ENCODE results near the gene P3H3. TPM values are rescaled to one million over a fixed set of nuclear protein-coding genes. Genes with fewer than 3 reads are reported as not detected.
A peak's percentile ranks its signal among the peaks of the same experiment; 100 is the strongest.
"Not testable (repeated sequence)": the region's sequence is repeated elsewhere in the genome, so short reads cannot be mapped to it uniquely, and the experiment has no call there.

Gene P3H3
- total RNA-seq, 1 experiment from 2014 or later, result 24.1 TPM

DNA sequence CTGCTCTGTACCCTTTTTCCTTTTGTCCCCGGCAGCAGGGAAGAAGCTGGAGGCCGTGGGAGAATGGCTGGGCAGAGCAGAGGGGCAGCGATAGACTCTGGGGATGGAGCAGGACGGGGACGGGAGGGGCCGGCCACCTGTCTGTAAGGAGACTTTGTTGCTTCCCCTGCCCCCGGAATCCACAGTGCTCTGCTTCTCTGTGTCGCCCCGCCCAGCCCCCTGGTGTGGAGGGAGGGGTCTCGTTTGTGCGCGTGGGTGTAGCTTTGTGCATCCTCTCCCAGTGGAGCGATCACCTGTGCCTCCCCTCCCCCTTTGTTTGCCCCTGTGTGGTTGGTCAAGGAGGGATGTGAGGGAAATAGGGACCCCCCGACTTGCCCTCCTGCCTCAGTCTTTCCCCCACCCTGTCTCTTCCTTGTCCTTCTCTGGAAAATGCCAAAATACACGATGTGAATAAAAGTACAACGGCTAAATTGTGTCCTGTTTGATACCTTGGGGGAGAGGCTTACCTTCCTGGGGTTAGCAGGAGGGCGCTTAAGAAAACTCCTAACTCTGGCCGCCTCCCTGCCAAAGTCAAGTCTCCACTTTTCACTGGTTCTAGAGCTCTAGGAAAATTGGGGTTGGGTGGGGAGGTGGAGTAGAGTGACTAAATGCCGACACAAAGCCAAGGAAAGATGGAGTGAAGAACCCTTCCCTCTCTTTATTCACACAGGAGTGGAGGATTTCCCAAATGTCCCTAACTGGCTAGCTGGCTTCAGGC, 38.1 kb downstream of the P3H3 start:
- DNase-seq (ENCODE audit: low read depth), result no peak

DNA sequence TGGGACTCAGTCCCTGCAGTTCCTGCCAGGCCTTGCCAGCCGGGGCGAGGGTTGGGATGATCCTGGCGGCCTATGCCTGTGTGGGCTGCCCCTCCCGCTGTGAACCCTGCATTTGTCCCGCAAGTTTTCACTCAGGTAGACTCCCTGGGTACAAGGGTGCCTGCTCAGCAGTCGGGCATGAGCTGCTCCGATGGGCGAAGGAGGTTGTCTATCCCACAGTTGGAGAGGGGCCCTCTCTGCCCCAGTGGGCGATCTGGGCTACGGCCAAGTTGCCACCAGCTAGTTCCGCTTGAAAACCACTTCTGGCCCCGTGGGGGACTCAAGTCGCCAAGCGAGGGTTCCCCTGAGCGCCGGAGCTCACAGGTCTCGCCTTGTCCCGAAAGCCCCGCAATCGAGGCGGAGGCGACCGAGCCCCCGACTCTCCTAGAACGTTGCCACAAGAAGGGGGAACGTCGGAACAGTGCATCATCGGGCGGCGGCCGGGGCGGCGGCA, 38.8 kb downstream of the P3H3 start:
- DNase-seq (ENCODE audit: low read depth), result no peak

DNA sequence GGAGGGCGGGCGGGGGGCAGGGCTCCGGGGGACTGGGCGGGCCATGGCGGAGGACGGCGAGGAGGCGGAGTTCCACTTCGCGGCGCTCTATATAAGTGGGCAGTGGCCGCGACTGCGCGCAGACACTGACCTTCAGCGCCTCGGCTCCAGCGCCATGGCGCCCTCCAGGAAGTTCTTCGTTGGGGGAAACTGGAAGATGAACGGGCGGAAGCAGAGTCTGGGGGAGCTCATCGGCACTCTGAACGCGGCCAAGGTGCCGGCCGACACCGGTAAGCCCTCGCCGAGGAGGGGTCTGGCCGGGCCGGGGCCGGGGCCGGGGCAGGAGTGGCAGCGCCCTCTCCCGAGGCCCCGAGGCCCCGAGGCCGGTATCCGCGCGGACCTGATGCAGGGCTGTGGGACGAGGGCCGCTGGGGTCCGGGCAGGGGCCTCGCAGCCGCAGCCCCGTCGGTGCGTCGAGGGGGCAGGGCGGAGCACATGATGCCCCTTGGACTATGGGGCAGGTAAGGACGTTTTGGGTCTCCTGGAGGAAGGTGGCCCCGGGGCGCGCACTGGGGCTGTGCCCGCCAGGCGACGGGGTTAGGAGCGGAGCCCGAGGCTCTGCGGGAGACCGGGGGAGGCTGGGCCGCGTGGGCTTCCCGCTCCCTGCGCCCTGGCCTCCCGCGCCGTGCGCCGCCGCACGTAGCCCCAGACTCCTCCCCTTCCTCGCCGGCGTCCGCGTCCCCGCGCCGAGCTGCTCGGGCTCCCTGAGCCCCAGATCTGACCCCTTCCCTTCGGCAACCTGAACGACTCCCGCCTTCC, 39.4 kb downstream of the P3H3 start, which contains the start of gene TPI1:
Gene TPI1 (plus strand): TSS at position 119 of the 798 bp plus-strand sequence. CDS start 36 bp downstream, at position 155.
- peak; percentile 86 for DNase-seq (ENCODE audit: low read depth)

- DNase-seq (ENCODE audit: low read depth), result no peak
Measured at GRCh38 chr12:6868211-6869048, 40.2 kb downstream of the P3H3 start.

GRCh38 chr12:6869049-6870021, 41.1 kb downstream of the P3H3 start:
- DNase-seq (ENCODE audit: low read depth), result peak; percentile 70

DNA sequence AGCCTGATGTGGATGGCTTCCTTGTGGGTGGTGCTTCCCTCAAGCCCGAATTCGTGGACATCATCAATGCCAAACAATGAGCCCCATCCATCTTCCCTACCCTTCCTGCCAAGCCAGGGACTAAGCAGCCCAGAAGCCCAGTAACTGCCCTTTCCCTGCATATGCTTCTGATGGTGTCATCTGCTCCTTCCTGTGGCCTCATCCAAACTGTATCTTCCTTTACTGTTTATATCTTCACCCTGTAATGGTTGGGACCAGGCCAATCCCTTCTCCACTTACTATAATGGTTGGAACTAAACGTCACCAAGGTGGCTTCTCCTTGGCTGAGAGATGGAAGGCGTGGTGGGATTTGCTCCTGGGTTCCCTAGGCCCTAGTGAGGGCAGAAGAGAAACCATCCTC, 42.1 kb downstream of the P3H3 start:
- not testable (repeated sequence) for DNase-seq (ENCODE audit: low read depth)

- DNase-seq (ENCODE audit: low read depth), result peak; percentile 55
Measured at GRCh38 chr12:6871052-6871957, 43.1 kb downstream of the P3H3 start.

DNA sequence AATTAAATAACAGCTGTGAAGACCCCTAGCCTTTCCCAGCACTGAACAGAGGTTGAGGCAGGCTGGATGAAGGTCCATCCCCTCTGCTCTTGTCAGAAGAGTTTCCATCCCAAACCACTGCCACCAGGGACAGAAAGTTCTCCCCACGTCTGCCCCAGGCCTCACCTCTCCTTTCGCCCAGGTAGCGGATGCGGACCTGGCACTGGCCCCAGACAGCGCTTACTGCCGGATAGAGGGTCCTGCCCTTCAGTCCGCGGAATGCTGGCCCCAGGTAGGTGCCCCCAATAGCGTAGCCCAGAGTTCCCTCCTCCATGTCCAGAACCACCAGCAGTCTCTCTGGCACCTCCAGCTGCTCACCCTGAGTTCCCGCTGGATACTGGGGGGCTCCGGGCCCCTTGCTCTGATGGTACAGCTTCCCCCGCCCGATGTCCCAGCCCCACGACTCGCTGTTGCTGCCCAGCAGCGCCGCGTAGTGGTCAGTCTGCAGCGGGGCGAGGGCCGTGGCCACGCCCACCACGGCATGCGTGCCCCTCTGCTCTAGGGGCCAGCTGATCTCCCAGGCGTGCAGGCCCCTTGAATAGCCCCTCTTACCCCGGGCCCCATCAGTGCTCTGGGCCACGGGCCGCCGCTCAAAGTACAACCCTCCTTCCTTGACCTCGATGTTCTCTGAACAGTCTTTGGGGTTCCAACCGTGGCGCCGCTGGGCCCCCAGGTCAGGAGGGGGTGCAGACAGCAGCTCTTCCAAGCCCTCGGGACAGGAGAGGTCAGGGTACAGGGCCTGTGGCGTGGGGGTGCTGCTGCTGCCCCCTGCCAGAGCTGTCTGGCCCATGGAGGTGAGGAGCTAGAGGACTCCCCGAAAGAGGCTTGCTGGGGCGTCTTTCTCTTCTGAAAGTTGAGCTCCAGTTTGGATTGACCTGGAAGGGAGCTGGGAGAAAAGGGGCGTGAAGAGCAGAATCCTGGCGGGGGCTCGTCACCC, 44.2 kb downstream of the P3H3 start:
- DNase-seq (ENCODE audit: low read depth), result peak; percentile 92

DNA sequence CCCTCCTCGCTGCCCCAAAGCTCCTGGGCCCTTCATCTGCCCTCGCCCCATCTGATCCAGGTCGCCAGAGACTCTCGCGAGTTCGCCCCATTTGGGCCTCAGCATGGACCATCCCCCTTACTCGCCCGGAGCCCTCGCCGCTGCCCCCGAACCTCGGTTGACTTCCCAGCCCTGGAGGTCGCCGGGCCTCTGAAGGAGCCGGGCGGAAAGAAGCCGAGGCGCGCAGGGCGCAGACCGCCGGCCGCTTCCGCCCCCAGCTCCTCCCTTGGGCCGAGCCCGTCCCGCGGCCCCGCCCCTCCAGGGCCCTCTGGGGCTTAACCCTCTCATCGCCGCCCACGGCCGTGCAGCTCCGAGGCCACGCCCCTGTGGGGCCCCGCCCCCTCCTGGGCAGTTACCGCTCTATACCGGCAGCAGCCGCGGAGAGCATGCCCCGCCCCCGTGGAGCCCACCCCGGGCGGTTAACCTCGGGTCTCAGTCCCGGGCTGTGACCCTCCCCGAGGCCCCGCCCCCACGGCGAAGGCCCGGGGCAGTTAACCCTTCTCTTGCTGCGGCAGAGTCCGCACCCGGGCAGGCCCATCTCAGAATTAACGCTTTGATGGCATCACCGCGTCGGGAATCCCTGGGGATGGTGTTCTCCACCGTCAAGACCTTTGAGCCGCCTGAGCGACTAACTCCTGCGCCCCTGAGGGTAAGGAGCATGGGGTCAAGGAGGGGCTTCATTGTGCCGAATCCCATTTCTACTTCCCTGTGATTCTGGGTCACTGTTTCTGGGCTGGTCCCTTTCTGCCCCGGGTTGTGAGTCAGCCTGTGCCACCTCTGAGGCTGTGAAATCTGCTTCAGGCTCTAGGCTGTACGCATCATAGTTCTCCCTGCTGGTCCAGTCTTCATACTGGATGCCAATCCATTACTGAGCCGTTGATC, 45.1 kb downstream of the P3H3 start, which contains the start of gene SPSB2:
Gene SPSB2 (minus strand): TSS at position 210 of the 921 bp plus-strand sequence. CDS start 402 bp downstream, outside the sequence.
- DNase-seq (ENCODE audit: low read depth), result peak; percentile 98

DNA sequence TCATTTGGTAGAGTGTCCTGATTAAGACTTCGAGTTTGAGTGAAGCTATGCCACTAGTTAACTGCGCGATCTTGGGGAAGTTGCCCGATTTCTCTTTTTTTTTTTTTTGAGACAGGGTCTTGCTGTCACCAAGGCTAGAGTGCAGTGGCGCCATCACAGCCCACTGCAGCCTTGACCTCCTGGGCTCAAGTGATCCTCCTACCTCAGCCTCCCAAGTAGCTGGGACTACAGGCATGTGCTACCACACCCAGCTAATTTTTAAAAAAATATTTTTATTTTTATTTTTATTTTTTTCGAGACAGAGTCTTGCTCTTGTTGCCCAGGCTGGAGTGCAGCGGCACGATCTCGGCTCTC, 45.8 kb downstream of the P3H3 start:
- not testable (repeated sequence) for DNase-seq (ENCODE audit: low read depth)

GRCh38 chr12:6879824-6880223, 51.6 kb downstream of the P3H3 start:
- DNase-seq (ENCODE audit: low read depth), result not testable (repeated sequence)

GRCh38 chr12:6883252-6883651, 55.0 kb downstream of the P3H3 start:
- no peak for DNase-seq (ENCODE audit: low read depth)

DNA sequence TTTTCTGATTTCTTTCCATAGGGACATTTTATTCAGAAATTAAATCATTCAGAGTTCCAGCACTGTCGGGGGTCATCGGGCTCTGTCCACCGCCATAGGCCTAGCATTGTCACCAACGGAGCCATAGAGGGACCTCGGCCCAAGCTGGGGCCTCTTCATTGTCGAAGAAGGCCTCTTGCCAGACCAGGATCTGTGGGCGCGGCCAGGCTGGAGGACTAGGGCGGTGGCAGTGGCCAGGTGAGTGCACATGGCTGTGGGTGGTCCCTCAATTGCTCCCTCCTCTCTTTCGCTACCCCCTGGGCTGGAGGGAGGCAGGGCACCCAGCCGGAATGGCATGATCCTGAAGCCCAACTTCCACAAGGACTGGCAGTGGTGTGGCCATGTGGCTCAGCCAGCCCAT, 55.5 kb downstream of the P3H3 start:
- DNase-seq (ENCODE audit: low read depth), result no peak

DNA sequence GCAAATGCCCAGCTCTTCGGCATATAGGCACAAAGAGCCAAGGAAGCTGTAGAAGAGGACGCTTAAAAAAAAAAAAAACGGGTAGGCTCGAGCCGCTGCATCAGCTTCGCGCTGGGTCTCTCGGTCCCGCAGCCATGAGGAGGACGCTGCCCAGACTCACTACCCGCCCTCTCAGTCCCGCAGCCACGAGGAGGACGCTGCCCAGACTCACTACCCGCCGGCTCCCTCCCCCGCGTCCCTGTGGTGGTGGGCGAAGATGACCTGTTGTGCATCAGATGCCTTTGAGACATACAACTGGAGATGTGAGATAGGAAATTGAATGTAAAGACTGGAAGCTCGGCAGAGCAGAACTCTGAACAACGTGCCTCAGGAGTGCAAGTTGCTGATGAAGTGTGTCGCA, 56.3 kb downstream of the P3H3 start:
- no peak for DNase-seq (ENCODE audit: low read depth)

- DNase-seq (ENCODE audit: low read depth), result not testable (repeated sequence)
Measured at GRCh38 chr12:6886206-6886999, 58.2 kb downstream of the P3H3 start.

DNA sequence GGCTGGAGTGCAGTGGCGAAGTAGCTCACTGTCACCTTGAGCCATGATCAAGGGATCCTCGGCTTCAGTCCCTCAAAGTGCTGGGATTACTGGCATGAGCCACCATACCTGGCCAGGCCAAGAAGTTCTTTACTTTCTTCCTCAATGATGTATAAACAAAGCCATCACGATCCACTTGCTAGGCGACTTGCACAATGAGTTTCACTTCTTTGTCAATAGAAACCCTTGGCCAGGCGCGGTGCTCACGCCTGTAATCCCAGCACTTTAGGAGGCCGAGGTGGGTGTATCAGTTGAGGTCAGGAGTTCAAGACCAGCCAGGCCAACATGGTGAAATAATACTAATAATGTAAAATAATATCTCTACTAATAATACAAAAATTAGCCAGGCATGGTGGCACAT, 59.3 kb downstream of the P3H3 start:
- no peak for DNase-seq (ENCODE audit: low read depth)

Measured in Daoy (cell line).